GM19395 (cell line): ENCODE data around the gene LRRC72.
A peak's percentile ranks its signal among the peaks of the same experiment; 100 is the strongest.
"Not testable (repeated sequence)": the region's sequence is repeated elsewhere in the genome, so short reads cannot be mapped to it uniquely, and the experiment has no call there.

Source experiments
- ATAC-seq: cut with Tn5 transposase; IDR thresholded peaks from one replicate; pipeline ENCODE4 v1.9.1; 2021; ENCODE audit warnings: mild to moderate bottlenecking, moderate library complexity; ENCODE audit not compliant: unreplicated experiment

Gene LRRC72

GRCh38 chr7:16524332-16524731 is 2.3 kb upstream of the LRRC72 start:
- no peak for ATAC-seq

GRCh38 chr7:16528520-16528919 is 1.9 kb downstream of the LRRC72 start:
- ATAC-seq = no peak

- ATAC-seq = no peak
Observed at GRCh38 chr7:16529697-16530096, 3.1 kb downstream of the LRRC72 start.

- no peak for ATAC-seq
Observed at GRCh38 chr7:16531707-16532106, 5.1 kb downstream of the LRRC72 start.

GRCh38 chr7:16532272-16532671 is 5.6 kb downstream of the LRRC72 start:
- no peak for ATAC-seq

GRCh38 chr7:16535500-16535899 is 8.9 kb downstream of the LRRC72 start:
- no peak for ATAC-seq

GRCh38 chr7:16540559-16540958 is 13.9 kb downstream of the LRRC72 start:
- ATAC-seq = not testable (repeated sequence)

- ATAC-seq = no peak
Observed at GRCh38 chr7:16542401-16542800, 15.8 kb downstream of the LRRC72 start.

GRCh38 chr7:16543456-16543855 is 16.8 kb downstream of the LRRC72 start:
- ATAC-seq = no peak

GRCh38 chr7:16546921-16547505 is 20.4 kb downstream of the LRRC72 start:
- ATAC-seq = no peak

- no peak for ATAC-seq
Observed at GRCh38 chr7:16548428-16548827, 21.8 kb downstream of the LRRC72 start.

- ATAC-seq = no peak
Observed at GRCh38 chr7:16550671-16551070, 24.0 kb downstream of the LRRC72 start.

GRCh38 chr7:16554518-16555236 is 28.1 kb downstream of the LRRC72 start:
- ATAC-seq = no peak

GRCh38 chr7:16556359-16556758 is 29.7 kb downstream of the LRRC72 start:
- ATAC-seq = no peak

GRCh38 chr7:16558761-16559302 is 32.2 kb downstream of the LRRC72 start:
- no peak for ATAC-seq

- ATAC-seq = no peak
Observed at GRCh38 chr7:16559497-16560179, 33.0 kb downstream of the LRRC72 start.

GRCh38 chr7:16561943-16562342 is 35.3 kb downstream of the LRRC72 start:
- ATAC-seq = no peak

- ATAC-seq = no peak
Observed at GRCh38 chr7:16562456-16563220, 36.0 kb downstream of the LRRC72 start.

- peak; percentile 81 for ATAC-seq
Observed at GRCh38 chr7:16563281-16564022, 36.8 kb downstream of the LRRC72 start.

GRCh38 chr7:16564023-16564380 is 37.4 kb downstream of the LRRC72 start:
- ATAC-seq = no peak
